Hepatocyte (in vitro differentiated cells): Measurements from ENCODE around the gene PIK3CG. TPM values are rescaled to one million over a fixed set of nuclear protein-coding genes. Genes with fewer than 3 reads are reported as not detected.

ENCODE experiments used
- DNase-seq: peaks from one replicate; pipeline ENCODE4 v3.0.0-alpha.2; 2016; ENCODE audit warnings: low spot score
- H2AFZ ChIP-seq: fragments of 200-600 bp; sonication (generic); 2 replicates; pipeline ENCODE4 v1.6.0; 2016; ENCODE audit warnings: antibody characterized with exemption, mild to moderate bottlenecking
- H3K27ac ChIP-seq: fragments of 200-600 bp; sonication (generic); 2 replicates; pipeline ENCODE4 v1.5.1; 2016; ENCODE audit warnings: mild to moderate bottlenecking
- H3K27me3 ChIP-seq: fragments of 200-600 bp; sonication (generic); 2 replicates; pipeline ENCODE4 v1.6.1; 2016
- H3K36me3 ChIP-seq: fragments of 200-600 bp; sonication (generic); replicated peaks from 2 replicates; pipeline ENCODE4 v1.5.1; 2016; ENCODE audit warnings: low read depth; ENCODE audit not compliant: insufficient read depth
- H3K4me1 ChIP-seq: fragments of 200-600 bp; sonication (generic); 2 replicates; pipeline ENCODE4 v1.5.1; 2016; ENCODE audit warnings: mild to moderate bottlenecking, moderate library complexity; ENCODE audit not compliant: insufficient read depth
- H3K4me2 ChIP-seq: fragments of 200-600 bp; sonication (generic); 2 replicates; pipeline ENCODE4 v1.6.0; 2016
- H3K4me3 ChIP-seq: fragments of 200-600 bp; sonication (generic); 2 replicates; pipeline ENCODE4 v1.5.1; 2016; ENCODE audit warnings: mild to moderate bottlenecking
- H3K79me2 ChIP-seq: fragments of 200-600 bp; sonication (generic); 2 replicates; pipeline ENCODE4 v1.6.0; 2017; ENCODE audit warnings: mild to moderate bottlenecking
- H3K9me2 ChIP-seq: fragments of 200-600 bp; sonication (generic); replicated peaks from 2 replicates; pipeline ENCODE4 v1.6.0; 2017; ENCODE audit warnings: mild to moderate bottlenecking; ENCODE audit not compliant: insufficient read depth
- H3K9me3 ChIP-seq: fragments of 200-600 bp; sonication (generic); 2 replicates; pipeline ENCODE4 v1.5.1; 2016; ENCODE audit warnings: low read depth, mild to moderate bottlenecking
- H4K20me1 ChIP-seq: fragments of 200-600 bp; sonication (generic); 2 replicates; pipeline ENCODE4 v1.6.0; 2016; ENCODE audit warnings: mild to moderate bottlenecking; ENCODE audit not compliant: insufficient read depth, poor library complexity, severe bottlenecking
- EZH2 ChIP-seq: fragments of 200-600 bp; sonication (generic); IDR thresholded peaks from 2 replicates; pipeline ENCODE4 v1.6.1; 2016; ENCODE audit warnings: antibody characterized with exemption, mild to moderate bottlenecking, borderline replicate concordance
- EZH2phosphoT487 ChIP-seq: fragments of 200-600 bp; sonication (generic); IDR thresholded peaks from one replicate; pipeline ENCODE4 v1.6.1; 2018; ENCODE audit warnings: antibody characterized with exemption, mild to moderate bottlenecking, low read depth, moderate library complexity; ENCODE audit not compliant: unreplicated experiment, severe bottlenecking
- WGBS: methylation state at CpG from one replicate; pipeline ENCODE4 v1.1.6; 2016; ENCODE audit warnings: low lambda C conversion rate; ENCODE audit errors: missing lambda C conversion rate; 5-methylcytosine and 5-hydroxymethylcytosine counted together
- polyA plus RNA-seq: library from polyadenylated mRNA; unstranded; fragments of >200 nt; fragmentation: Nextera tagmentation; extraction: Ambion mirVana; gene quantifications from 2 replicates; pipeline ENCODE4 v1.2.1, GENCODE V29; 2016
- total RNA-seq: library from RNA; depleted of rRNA; stranded (reverse); fragments of >200 nt; gene quantifications from 2 replicates; pipeline ENCODE4 v1.2.3, GENCODE V29; 2014
- TF ChIP-seq, protein P1 (sequence below): fragments of 200-600 bp; sonication (generic); IDR thresholded peaks from 2 replicates; pipeline ENCODE4 v1.5.1; 2016; ENCODE audit warnings: antibody characterized with exemption, mild to moderate bottlenecking; ENCODE audit not compliant: poor library complexity

The PIK3CG gene
- total and polyA plus RNA-seq, 2 experiments from 2014 or later = 0.03 to 0.25 TPM

DNA sequence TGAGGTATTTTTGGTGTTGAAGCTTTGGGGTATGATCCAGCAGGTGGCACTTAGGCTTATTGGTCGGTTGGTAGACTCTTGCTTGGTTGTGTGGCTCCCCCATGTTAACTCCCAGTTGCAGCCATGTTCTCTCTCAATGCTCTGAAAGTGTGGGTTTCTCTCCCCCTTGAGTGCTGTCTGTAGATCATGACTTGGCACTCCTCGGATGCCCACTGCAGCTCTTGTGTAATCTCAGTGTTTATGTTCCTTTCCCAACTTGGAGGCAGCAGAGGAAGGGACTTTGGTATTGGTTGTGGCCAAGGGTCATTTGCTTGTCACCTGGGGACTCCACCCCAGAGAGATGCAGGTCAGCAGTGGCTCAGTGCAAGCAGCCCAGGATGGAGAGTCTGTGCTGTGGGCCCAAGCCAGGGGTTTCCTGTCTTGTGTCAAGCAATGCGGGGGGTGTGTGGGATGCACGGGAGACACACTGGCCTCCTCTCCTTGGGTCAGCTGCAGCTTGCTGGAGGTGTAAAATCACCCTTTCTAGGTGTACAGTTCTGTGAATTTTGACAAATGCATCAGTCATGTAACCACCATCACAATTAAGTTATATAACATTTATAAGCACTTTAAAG is 36.9 kb downstream of the PIK3CG start:
- no peaks in the 10 kb centered on the region for H3K9me3 ChIP-seq
- H3K27ac ChIP-seq = no peak overlapping the region
- H3K4me3 ChIP-seq = no peak overlapping the region
- TF ChIP-seq, protein P1, sequence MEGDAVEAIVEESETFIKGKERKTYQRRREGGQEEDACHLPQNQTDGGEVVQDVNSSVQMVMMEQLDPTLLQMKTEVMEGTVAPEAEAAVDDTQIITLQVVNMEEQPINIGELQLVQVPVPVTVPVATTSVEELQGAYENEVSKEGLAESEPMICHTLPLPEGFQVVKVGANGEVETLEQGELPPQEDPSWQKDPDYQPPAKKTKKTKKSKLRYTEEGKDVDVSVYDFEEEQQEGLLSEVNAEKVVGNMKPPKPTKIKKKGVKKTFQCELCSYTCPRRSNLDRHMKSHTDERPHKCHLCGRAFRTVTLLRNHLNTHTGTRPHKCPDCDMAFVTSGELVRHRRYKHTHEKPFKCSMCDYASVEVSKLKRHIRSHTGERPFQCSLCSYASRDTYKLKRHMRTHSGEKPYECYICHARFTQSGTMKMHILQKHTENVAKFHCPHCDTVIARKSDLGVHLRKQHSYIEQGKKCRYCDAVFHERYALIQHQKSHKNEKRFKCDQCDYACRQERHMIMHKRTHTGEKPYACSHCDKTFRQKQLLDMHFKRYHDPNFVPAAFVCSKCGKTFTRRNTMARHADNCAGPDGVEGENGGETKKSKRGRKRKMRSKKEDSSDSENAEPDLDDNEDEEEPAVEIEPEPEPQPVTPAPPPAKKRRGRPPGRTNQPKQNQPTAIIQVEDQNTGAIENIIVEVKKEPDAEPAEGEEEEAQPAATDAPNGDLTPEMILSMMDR = no peak
- TF ChIP-seq EZH2 (no peak), EZH2phosphoT487 (no peak)
- H3K79me2 ChIP-seq = no peaks in the 10 kb centered on the region
- WGBS = 91% methylated on average over 4 of the region's 4 CpGs
- H2AFZ ChIP-seq = no peak overlapping the region
- no peaks in the 10 kb centered on the region for H3K36me3 ChIP-seq
- no peaks in the 10 kb centered on the region for H3K4me1 ChIP-seq
- DNase-seq = no peak
- H3K4me2 ChIP-seq = no peak overlapping the region
- H4K20me1 ChIP-seq = no peaks in the 10 kb centered on the region
- H3K27me3 ChIP-seq = no peaks in the 10 kb centered on the region
- H3K9me2 ChIP-seq = no peaks in the 10 kb centered on the region

DNA sequence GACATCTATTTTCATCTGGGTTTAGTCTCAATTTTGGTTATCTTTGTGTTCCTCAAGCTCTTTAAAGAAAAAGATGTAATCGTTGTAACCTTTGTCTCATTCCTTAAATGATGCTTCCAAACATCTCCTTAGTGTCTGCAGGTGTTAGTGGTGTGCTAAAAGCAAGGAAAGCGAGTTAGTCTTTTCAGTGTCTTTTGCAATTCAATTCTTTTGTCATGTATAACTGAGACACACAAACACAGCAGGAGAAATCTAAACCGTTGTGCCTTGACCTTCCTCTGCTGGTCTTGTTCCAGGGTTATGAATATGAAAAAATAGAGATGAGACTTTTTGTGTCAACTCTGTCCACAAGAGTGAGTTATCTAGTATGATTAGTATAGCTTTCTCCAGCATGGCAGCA is 40.7 kb downstream of the PIK3CG start:
- no peak overlapping the region for H3K27ac ChIP-seq
- no peaks in the 10 kb centered on the region for H3K36me3 ChIP-seq
- H3K4me3 ChIP-seq = no peak overlapping the region
- no peak overlapping the region for H3K4me2 ChIP-seq
- 27% methylated on average over 3 of the region's 3 CpGs for WGBS
- no peaks in the 10 kb centered on the region for H3K79me2 ChIP-seq
- H3K9me2 ChIP-seq = no peaks in the 10 kb centered on the region
- H3K9me3 ChIP-seq = no peaks in the 10 kb centered on the region
- H3K4me1 ChIP-seq = no peaks in the 10 kb centered on the region
- DNase-seq = no peak
- H4K20me1 ChIP-seq = no peaks in the 10 kb centered on the region
- no peak for TF ChIP-seq EZH2phosphoT487
- no peak for TF ChIP-seq EZH2
- TF ChIP-seq, protein P1 = no peak
- no peaks in the 10 kb centered on the region for H3K27me3 ChIP-seq
- no peak overlapping the region for H2AFZ ChIP-seq

DNA sequence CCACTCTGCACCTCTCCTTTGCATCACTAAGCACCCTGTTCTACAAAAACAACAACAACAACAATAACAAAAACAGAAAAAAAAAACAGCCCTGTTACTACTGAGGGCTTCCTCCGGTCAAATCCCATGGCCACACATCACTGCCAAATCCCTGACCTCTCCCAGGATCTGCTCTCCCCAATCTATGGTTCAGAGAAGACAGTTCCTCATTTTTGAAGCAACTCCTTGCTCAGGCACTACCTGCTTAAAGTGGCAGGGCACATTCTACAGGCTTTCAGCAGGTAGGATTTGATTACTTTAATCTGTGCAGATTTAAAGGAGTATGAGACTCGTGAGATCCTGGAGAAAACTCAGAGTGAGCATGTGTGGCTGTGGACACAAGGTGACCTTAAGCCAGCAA is 46.9 kb downstream of the PIK3CG start:
- Histone ChIP-seq H3K9me3 (no peaks in the 10 kb centered on the region), H4K20me1 (no peaks in the 10 kb centered on the region), H3K4me3 (no peak overlapping the region), H3K9me2 (no peaks in the 10 kb centered on the region), H3K79me2 (no peaks in the 10 kb centered on the region), H3K4me1 (no peaks in the 10 kb centered on the region), H3K27ac (no peak overlapping the region), H2AFZ (no peak overlapping the region), H3K27me3 (no peaks in the 10 kb centered on the region), H3K36me3 (no peaks in the 10 kb centered on the region), H3K4me2 (no peak overlapping the region)
- TF ChIP-seq EZH2phosphoT487 = no peak
- TF ChIP-seq, protein P1 = no peak
- no peak for TF ChIP-seq EZH2
- no peak for DNase-seq
- 80% methylated on average over 2 of the region's 2 CpGs for WGBS
